ENCODE measurements around the gene PRSS27. TPM values are rescaled to one million over a fixed set of nuclear protein-coding genes. Genes with fewer than 3 reads are reported as not detected.

The PRSS27 gene
- total RNA-seq, 3 donors from 2014 or later (not counting 1 experiment from before 2014, with no cell fraction given): 0.42 to 1.3 (median 1.2) TPM

- Histone ChIP-seq H3K4me3 (ENCODE audit: low read length) (no peak overlapping the region), H3K9me3 (ENCODE audit: control insufficient read depth, insufficient read depth, low read length) (no peaks in the 10 kb centered on the region), H3K27ac (ENCODE audit: low read length) (no peak overlapping the region), H3K4me1 (ENCODE audit: control insufficient read depth, insufficient read depth, low read length) (no peaks in the 10 kb centered on the region), H3K36me3 (ENCODE audit: control insufficient read depth, insufficient read depth, low read length) (no peaks in the 10 kb centered on the region), H3K27me3 (ENCODE audit: control insufficient read depth, insufficient read depth, low read length) (no peaks in the 10 kb centered on the region)
- no peaks in the 10 kb centered on the region for H3K36me3 Mint-ChIP-seq
- ATAC-seq: peak in 2 of 3 donors; percentile 13 to 42
- H3K27ac Mint-ChIP-seq: no peak overlapping the region
- DNase-seq: no peak
- TF ChIP-seq CTCF (IDR thresholded peaks at IDR 0.05): no peak
- H3K27me3 Mint-ChIP-seq (ENCODE audit: low read depth in 2 of 2): peaks cover 0 to 2% of the 10 kb centered on the region in 2 donors
- H3K9me3 Mint-ChIP-seq: no peaks in the 10 kb centered on the region
- no peaks in the 10 kb centered on the region for H3K4me1 Mint-ChIP-seq
- 87% methylated on average over 14 of the region's 15 CpGs for WGBS (ENCODE audit: insufficient coverage)
- no peak overlapping the region for H3K4me3 Mint-ChIP-seq
- intact Hi-C loops (cut with micrococcal nuclease): no loop called here
Measured at GRCh38 chr16:2745116-2745890, 25.3 kb upstream of the PRSS27 start.

GRCh38 chr16:2744711-2745110 lies 24.7 kb upstream of the PRSS27 start:
- H3K4me1 Mint-ChIP-seq: no peaks in the 10 kb centered on the region
- H3K4me3 Mint-ChIP-seq: no peak overlapping the region
- no peak overlapping the region for H3K4me3 ChIP-seq (ENCODE audit: low read length)
- no peaks in the 10 kb centered on the region for H3K4me1 ChIP-seq (ENCODE audit: control insufficient read depth, insufficient read depth, low read length)
- no peaks in the 10 kb centered on the region for H3K36me3 Mint-ChIP-seq
- DNase-seq (no peak), ATAC-seq (no peak)
- no peaks in the 10 kb centered on the region for H3K9me3 Mint-ChIP-seq
- WGBS (ENCODE audit: insufficient coverage): 96% methylated on average over 6 of the region's 6 CpGs
- H3K27me3 ChIP-seq (ENCODE audit: control insufficient read depth, insufficient read depth, low read length): no peaks in the 10 kb centered on the region
- no peaks in the 10 kb centered on the region for H3K36me3 ChIP-seq (ENCODE audit: control insufficient read depth, insufficient read depth, low read length)
- H3K9me3 ChIP-seq (ENCODE audit: control insufficient read depth, insufficient read depth, low read length): no peaks in the 10 kb centered on the region
- no peak overlapping the region for H3K27ac ChIP-seq (ENCODE audit: low read length)
- intact Hi-C loops (cut with micrococcal nuclease): no loop called here
- no peak overlapping the region for H3K27ac Mint-ChIP-seq
- TF ChIP-seq CTCF (IDR thresholded peaks at IDR 0.05): no peak
- H3K27me3 Mint-ChIP-seq (ENCODE audit: low read depth in 2 of 2): peaks cover 0 to 2% of the 10 kb centered on the region in 2 donors

- no peak for TF ChIP-seq CTCF (IDR thresholded peaks at IDR 0.05)
- Histone ChIP-seq H3K27me3 (ENCODE audit: control insufficient read depth, insufficient read depth, low read length) (no peaks in the 10 kb centered on the region), H3K9me3 (ENCODE audit: control insufficient read depth, insufficient read depth, low read length) (no peaks in the 10 kb centered on the region), H3K4me1 (ENCODE audit: control insufficient read depth, insufficient read depth, low read length) (no peaks in the 10 kb centered on the region), H3K36me3 (ENCODE audit: control insufficient read depth, insufficient read depth, low read length) (no peaks in the 10 kb centered on the region), H3K4me3 (ENCODE audit: low read length) (no peak overlapping the region), H3K27ac (ENCODE audit: low read length) (no peak overlapping the region)
- WGBS (ENCODE audit: insufficient coverage): 94% methylated on average over 18 of the region's 19 CpGs
- DNase-seq (no peak), ATAC-seq (no peak)
- Mint-ChIP-seq H3K4me3 (no peak overlapping the region), H3K4me1 (no peaks in the 10 kb centered on the region), H3K9me3 (no peaks in the 10 kb centered on the region), H3K36me3 (no peaks in the 10 kb centered on the region), H3K27me3 (ENCODE audit: low read depth in 2 of 2) (peaks cover 0 to 2% of the 10 kb centered on the region in 2 donors), H3K27ac (no peak overlapping the region)
- intact Hi-C loops (cut with micrococcal nuclease): no loop called here
Measured at GRCh38 chr16:2743007-2743810, 23.2 kb upstream of the PRSS27 start.

All from natural killer cell (primary cell).